ENCODE measurements around the gene TRPM1. TPM values are rescaled to one million over a fixed set of nuclear protein-coding genes. Genes with fewer than 3 reads are reported as not detected.

Gene TRPM1
- total RNA-seq, 4 donors from 2014 or later = not detected

DNA sequence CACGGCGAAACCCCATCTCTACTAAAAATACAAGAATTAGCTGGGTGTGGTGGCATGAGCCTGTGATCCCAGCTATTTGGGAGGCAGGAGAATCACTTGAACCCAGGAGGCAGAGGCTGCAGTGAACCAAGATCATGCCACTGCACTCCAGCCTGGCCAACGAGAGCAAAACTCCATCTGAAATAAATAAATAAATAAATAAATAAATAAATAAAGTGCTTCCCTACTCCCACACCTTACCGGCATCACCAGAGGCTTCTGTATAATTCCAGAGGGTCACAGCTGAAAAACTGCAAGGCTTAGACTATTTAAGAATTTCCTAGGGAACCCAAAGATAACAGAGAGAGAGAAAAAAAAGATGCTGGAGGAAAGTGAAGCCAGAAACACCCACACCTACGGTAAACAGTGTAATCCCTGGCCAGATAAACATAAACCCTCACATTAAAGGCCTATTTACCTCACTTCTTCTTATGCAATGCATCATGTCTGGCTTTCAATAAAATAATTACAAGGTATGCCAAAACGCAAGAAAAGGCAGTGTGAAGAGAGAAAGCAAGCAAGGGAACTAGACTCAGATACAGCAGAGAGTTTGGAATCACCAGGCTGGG is 15.0 kb upstream of the TRPM1 start:
- TF ChIP-seq CTCF (IDR thresholded peaks at IDR 0.05; ENCODE audit: low read depth) = no peak

- TF ChIP-seq CTCF (IDR thresholded peaks at IDR 0.05; ENCODE audit: low read depth) = no peak
Observed at GRCh38 chr15:31111091-31111647, 9.6 kb upstream of the TRPM1 start.

GRCh38 chr15:31108836-31109235 is 7.3 kb upstream of the TRPM1 start:
- TF ChIP-seq CTCF (IDR thresholded peaks at IDR 0.05; ENCODE audit: low read depth) = no peak

GRCh38 chr15:31106495-31107300 is 5.2 kb upstream of the TRPM1 start:
- TF ChIP-seq CTCF (IDR thresholded peaks at IDR 0.05; ENCODE audit: low read depth) = no peak

DNA sequence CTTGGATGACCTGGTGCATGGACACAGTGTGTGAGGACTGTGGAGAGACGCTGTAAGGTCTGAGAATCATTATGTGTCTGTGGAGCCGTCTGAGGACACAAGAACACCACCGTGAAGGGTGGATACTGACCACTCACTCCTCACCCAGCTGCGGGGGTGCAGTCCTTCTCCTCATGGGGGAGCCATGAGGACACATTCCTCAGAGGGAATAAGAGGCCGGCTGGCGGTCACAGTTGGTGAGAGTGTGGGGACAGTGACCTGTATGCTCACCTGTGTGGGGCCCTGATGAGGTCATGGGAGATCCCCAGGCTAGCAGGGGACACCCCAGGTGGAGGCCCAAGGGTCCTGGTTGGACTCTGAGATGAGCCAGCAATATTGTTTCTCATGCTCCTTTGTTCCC is 2.5 kb upstream of the TRPM1 start:
- no peak for TF ChIP-seq CTCF (IDR thresholded peaks at IDR 0.05; ENCODE audit: low read depth)

- no peak for TF ChIP-seq CTCF (IDR thresholded peaks at IDR 0.05; ENCODE audit: low read depth)
Observed at GRCh38 chr15:31102374-31103342, 1.1 kb upstream of the TRPM1 start.

Measured in subcutaneous adipose tissue (tissue), 4 donors.